ENCODE results near the gene LSM11.

The LSM11 gene

GRCh38 chr5:157756122-157756521 lies 12.6 kb downstream of the LSM11 start:
- DNase-seq (ENCODE audit: insufficient read length): no peak
- FAIRE-seq: no peak
- TF ChIP-seq POLR2A (IDR thresholded peaks at IDR 0.05; ENCODE audit: low read depth, low read length): no peak
- no peak for TF ChIP-seq TAF1 (IDR thresholded peaks at IDR 0.05; ENCODE audit: borderline replicate concordance, low read depth, low read length)
- TF ChIP-seq POLR2AphosphoS5 (IDR thresholded peaks at IDR 0.05; ENCODE audit: low read depth, low read length): no peak

- DNase-seq (ENCODE audit: insufficient read length) (no peak), FAIRE-seq (peak; percentile 51)
- TF ChIP-seq POLR2A (IDR thresholded peaks at IDR 0.05; ENCODE audit: low read depth, low read length) (no peak), POLR2AphosphoS5 (IDR thresholded peaks at IDR 0.05; ENCODE audit: low read depth, low read length) (no peak), TAF1 (IDR thresholded peaks at IDR 0.05; ENCODE audit: borderline replicate concordance, low read depth, low read length) (no peak)
Observed at GRCh38 chr5:157758706-157759105, 15.2 kb downstream of the LSM11 start.

- TF ChIP-seq TAF1 (IDR thresholded peaks at IDR 0.05; ENCODE audit: borderline replicate concordance, low read depth, low read length) (no peak), POLR2A (IDR thresholded peaks at IDR 0.05; ENCODE audit: low read depth, low read length) (no peak), POLR2AphosphoS5 (IDR thresholded peaks at IDR 0.05; ENCODE audit: low read depth, low read length) (no peak)
- DNase-seq (ENCODE audit: insufficient read length) (peak; percentile 34), FAIRE-seq (peak; percentile 40)
Observed at GRCh38 chr5:157761690-157762621, 18.4 kb downstream of the LSM11 start.

GRCh38 chr5:157764531-157764930 lies 21.0 kb downstream of the LSM11 start:
- TF ChIP-seq POLR2AphosphoS5 (IDR thresholded peaks at IDR 0.05; ENCODE audit: low read depth, low read length) (no peak), POLR2A (IDR thresholded peaks at IDR 0.05; ENCODE audit: low read depth, low read length) (no peak), TAF1 (IDR thresholded peaks at IDR 0.05; ENCODE audit: borderline replicate concordance, low read depth, low read length) (no peak)
- DNase-seq (ENCODE audit: insufficient read length) (no peak), FAIRE-seq (no peak)

- DNase-seq (ENCODE audit: insufficient read length) (no peak), FAIRE-seq (no peak)
- TF ChIP-seq TAF1 (IDR thresholded peaks at IDR 0.05; ENCODE audit: borderline replicate concordance, low read depth, low read length): no peak
- TF ChIP-seq POLR2A (IDR thresholded peaks at IDR 0.05; ENCODE audit: low read depth, low read length): no peak
- no peak for TF ChIP-seq POLR2AphosphoS5 (IDR thresholded peaks at IDR 0.05; ENCODE audit: low read depth, low read length)
Observed at GRCh38 chr5:157766442-157766841, 22.9 kb downstream of the LSM11 start.

- no peak for DNase-seq (ENCODE audit: insufficient read length)
- no peak for FAIRE-seq
- TF ChIP-seq POLR2A (IDR thresholded peaks at IDR 0.05; ENCODE audit: low read depth, low read length): no peak
- TF ChIP-seq POLR2AphosphoS5 (IDR thresholded peaks at IDR 0.05; ENCODE audit: low read depth, low read length): no peak
- no peak for TF ChIP-seq TAF1 (IDR thresholded peaks at IDR 0.05; ENCODE audit: borderline replicate concordance, low read depth, low read length)
Observed at GRCh38 chr5:157766902-157767301, 23.4 kb downstream of the LSM11 start.

- DNase-seq (ENCODE audit: insufficient read length) (no peak), FAIRE-seq (no peak)
- TF ChIP-seq POLR2AphosphoS5 (IDR thresholded peaks at IDR 0.05; ENCODE audit: low read depth, low read length): no peak
- no peak for TF ChIP-seq POLR2A (IDR thresholded peaks at IDR 0.05; ENCODE audit: low read depth, low read length)
- TF ChIP-seq TAF1 (IDR thresholded peaks at IDR 0.05; ENCODE audit: borderline replicate concordance, low read depth, low read length): no peak
Observed at GRCh38 chr5:157767689-157768088, 24.2 kb downstream of the LSM11 start.

- no peak for TF ChIP-seq POLR2AphosphoS5 (IDR thresholded peaks at IDR 0.05; ENCODE audit: low read depth, low read length)
- TF ChIP-seq POLR2A (IDR thresholded peaks at IDR 0.05; ENCODE audit: low read depth, low read length): no peak
- TF ChIP-seq TAF1 (IDR thresholded peaks at IDR 0.05; ENCODE audit: borderline replicate concordance, low read depth, low read length): no peak
- FAIRE-seq: no peak
- DNase-seq (ENCODE audit: insufficient read length): no peak
Observed at GRCh38 chr5:157770665-157771064, 27.2 kb downstream of the LSM11 start.

GRCh38 chr5:157772127-157772526 lies 28.6 kb downstream of the LSM11 start:
- FAIRE-seq (no peak), DNase-seq (ENCODE audit: insufficient read length) (no peak)
- TF ChIP-seq POLR2AphosphoS5 (IDR thresholded peaks at IDR 0.05; ENCODE audit: low read depth, low read length) (no peak), TAF1 (IDR thresholded peaks at IDR 0.05; ENCODE audit: borderline replicate concordance, low read depth, low read length) (no peak), POLR2A (IDR thresholded peaks at IDR 0.05; ENCODE audit: low read depth, low read length) (no peak)

- TF ChIP-seq POLR2AphosphoS5 (IDR thresholded peaks at IDR 0.05; ENCODE audit: low read depth, low read length) (no peak), TAF1 (IDR thresholded peaks at IDR 0.05; ENCODE audit: borderline replicate concordance, low read depth, low read length) (no peak), POLR2A (IDR thresholded peaks at IDR 0.05; ENCODE audit: low read depth, low read length) (no peak)
- no peak for FAIRE-seq
- DNase-seq (ENCODE audit: insufficient read length): no peak
Observed at GRCh38 chr5:157778121-157778805, 34.8 kb downstream of the LSM11 start.

- no peak for TF ChIP-seq POLR2AphosphoS5 (IDR thresholded peaks at IDR 0.05; ENCODE audit: low read depth, low read length)
- FAIRE-seq (no peak), DNase-seq (ENCODE audit: insufficient read length) (no peak)
Observed at GRCh38 chr5:157779221-157779620, 35.7 kb downstream of the LSM11 start.

GRCh38 chr5:157785801-157786200 lies 42.3 kb downstream of the LSM11 start:
- no peak for TF ChIP-seq POLR2AphosphoS5 (IDR thresholded peaks at IDR 0.05; ENCODE audit: low read depth, low read length)
- no peak for DNase-seq (ENCODE audit: insufficient read length)
- no peak for FAIRE-seq
